Measurements from ENCODE around the gene ZDHHC14. TPM values are rescaled to one million over a fixed set of nuclear protein-coding genes. Genes with fewer than 3 reads are reported as not detected.
"Not testable (repeated sequence)": the region's sequence is repeated elsewhere in the genome, so short reads cannot be mapped to it uniquely, and the experiment has no call there.

Gene ZDHHC14
- total RNA-seq, 1 experiment from 2014 or later = 17.3 TPM

GRCh38 chr6:157575436-157576145 is 194.6 kb downstream of the ZDHHC14 start:
- H3K9me3 Mint-ChIP-seq (ENCODE audit: low read depth, unreplicated experiment) = no peaks in the 10 kb centered on the region
- no peak overlapping the region for H3K4me3 Mint-ChIP-seq (ENCODE audit: low read depth, unreplicated experiment)
- no peaks in the 10 kb centered on the region for H3K27me3 Mint-ChIP-seq (ENCODE audit: unreplicated experiment)
- CTCF ChIA-PET = no interaction called here
- H3K27ac Mint-ChIP-seq (ENCODE audit: unreplicated experiment) = no peak overlapping the region
- intact Hi-C loops (cut with micrococcal nuclease; ENCODE audit: unreplicated experiment) = loop anchor here (5.0 kb wide), 1 partner anchor 38 kb away; no protein-coding TSS in a partner anchor
- H3K4me1 Mint-ChIP-seq (ENCODE audit: low read depth, unreplicated experiment) = peaks cover 12% of the 10 kb centered on the region
- DNase-seq = no peak
- no TSS peak for BruUV-seq (replicated peaks)
- H3K36me3 Mint-ChIP-seq (ENCODE audit: insufficient read depth, unreplicated experiment) = no peaks in the 10 kb centered on the region
- TF ChIP-seq CTCF (IDR thresholded peaks at IDR 0.05; ENCODE audit: unreplicated experiment) = no peak

GRCh38 chr6:157576991-157577390 is 196.0 kb downstream of the ZDHHC14 start:
- H3K27me3 Mint-ChIP-seq (ENCODE audit: unreplicated experiment); DNase-seq; H3K4me3 Mint-ChIP-seq (ENCODE audit: low read depth, unreplicated experiment); H3K36me3 Mint-ChIP-seq (ENCODE audit: insufficient read depth, unreplicated experiment); BruUV-seq (replicated peaks); H3K27ac Mint-ChIP-seq (ENCODE audit: unreplicated experiment); CTCF ChIA-PET; H3K9me3 Mint-ChIP-seq (ENCODE audit: low read depth, unreplicated experiment): not testable (repeated sequence)
- intact Hi-C loops (cut with micrococcal nuclease; ENCODE audit: unreplicated experiment) = loop anchor here (5.0 kb wide), 1 partner anchor 40 kb away; no protein-coding TSS in a partner anchor
- peaks cover 19% of the 10 kb centered on the region for H3K4me1 Mint-ChIP-seq (ENCODE audit: low read depth, unreplicated experiment)

- not testable (repeated sequence) for DNase-seq; H3K27me3 Mint-ChIP-seq (ENCODE audit: unreplicated experiment); H3K27ac Mint-ChIP-seq (ENCODE audit: unreplicated experiment); BruUV-seq (replicated peaks); H3K4me3 Mint-ChIP-seq (ENCODE audit: low read depth, unreplicated experiment); H3K9me3 Mint-ChIP-seq (ENCODE audit: low read depth, unreplicated experiment); H3K36me3 Mint-ChIP-seq (ENCODE audit: insufficient read depth, unreplicated experiment)
- intact Hi-C loops (cut with micrococcal nuclease; ENCODE audit: unreplicated experiment) = loop anchor here (5.0 kb wide), 1 partner anchor 41 kb away; no protein-coding TSS in a partner anchor
- CTCF ChIA-PET = interaction anchor here (0.6 to 0.7 kb wide), 2 partner anchors 47 to 217 kb away, joined by 3 to 6 read pairs; no protein-coding TSS in a partner anchor
- peaks cover 19% of the 10 kb centered on the region for H3K4me1 Mint-ChIP-seq (ENCODE audit: low read depth, unreplicated experiment)
Measured at GRCh38 chr6:157578527-157578926, 197.5 kb downstream of the ZDHHC14 start.

GRCh38 chr6:157579467-157580031 is 198.6 kb downstream of the ZDHHC14 start:
- no TSS peak for BruUV-seq (replicated peaks)
- Mint-ChIP-seq H3K4me3 (ENCODE audit: low read depth, unreplicated experiment) (peak overlapping the region; percentile 20), H3K27me3 (ENCODE audit: unreplicated experiment) (no peaks in the 10 kb centered on the region), H3K4me1 (ENCODE audit: low read depth, unreplicated experiment) (peaks cover 19% of the 10 kb centered on the region), H3K27ac (ENCODE audit: unreplicated experiment) (peak overlapping the region; percentile 71), H3K9me3 (ENCODE audit: low read depth, unreplicated experiment) (no peaks in the 10 kb centered on the region), H3K36me3 (ENCODE audit: insufficient read depth, unreplicated experiment) (no peaks in the 10 kb centered on the region)
- intact Hi-C loops (cut with micrococcal nuclease; ENCODE audit: unreplicated experiment) = loop anchor here (5.0 kb wide), 1 partner anchor 42 kb away; no protein-coding TSS in a partner anchor
- no peak for TF ChIP-seq CTCF (IDR thresholded peaks at IDR 0.05; ENCODE audit: unreplicated experiment)
- DNase-seq = peak; percentile 16
- CTCF ChIA-PET = interaction anchor here (0.6 to 0.8 kb wide), 3 partner anchors 33 to 200 kb away, joined by 3 to 5 read pairs (median 4); no protein-coding TSS in a partner anchor

- H3K4me3 Mint-ChIP-seq (ENCODE audit: low read depth, unreplicated experiment) = no peak overlapping the region
- peaks cover 19% of the 10 kb centered on the region for H3K4me1 Mint-ChIP-seq (ENCODE audit: low read depth, unreplicated experiment)
- no peaks in the 10 kb centered on the region for H3K27me3 Mint-ChIP-seq (ENCODE audit: unreplicated experiment)
- DNase-seq = no peak
- CTCF ChIA-PET = no interaction called here
- H3K27ac Mint-ChIP-seq (ENCODE audit: unreplicated experiment) = no peak overlapping the region
- no peak for TF ChIP-seq CTCF (IDR thresholded peaks at IDR 0.05; ENCODE audit: unreplicated experiment)
- no peaks in the 10 kb centered on the region for H3K9me3 Mint-ChIP-seq (ENCODE audit: low read depth, unreplicated experiment)
- no TSS peak for BruUV-seq (replicated peaks)
- intact Hi-C loops (cut with micrococcal nuclease; ENCODE audit: unreplicated experiment) = no loop called here
- H3K36me3 Mint-ChIP-seq (ENCODE audit: insufficient read depth, unreplicated experiment) = no peaks in the 10 kb centered on the region
Measured at GRCh38 chr6:157584036-157584435, 203.0 kb downstream of the ZDHHC14 start.

All from Calu3 (cell line).